ENCODE data around the gene DGKH. TPM values are rescaled to one million over a fixed set of nuclear protein-coding genes. Genes with fewer than 3 reads are reported as not detected.
"Not testable (repeated sequence)": the region's sequence is repeated elsewhere in the genome, so short reads cannot be mapped to it uniquely, and the experiment has no call there.

The DGKH gene
- total RNA-seq, 1 donor from 2014 or later, result 16.7 TPM

- not testable (repeated sequence) for DNase-seq (ENCODE audit: low read depth in 2 of 2)
Observed at GRCh38 chr13:42226759-42227158, 178.3 kb downstream of the DGKH start.

DNA sequence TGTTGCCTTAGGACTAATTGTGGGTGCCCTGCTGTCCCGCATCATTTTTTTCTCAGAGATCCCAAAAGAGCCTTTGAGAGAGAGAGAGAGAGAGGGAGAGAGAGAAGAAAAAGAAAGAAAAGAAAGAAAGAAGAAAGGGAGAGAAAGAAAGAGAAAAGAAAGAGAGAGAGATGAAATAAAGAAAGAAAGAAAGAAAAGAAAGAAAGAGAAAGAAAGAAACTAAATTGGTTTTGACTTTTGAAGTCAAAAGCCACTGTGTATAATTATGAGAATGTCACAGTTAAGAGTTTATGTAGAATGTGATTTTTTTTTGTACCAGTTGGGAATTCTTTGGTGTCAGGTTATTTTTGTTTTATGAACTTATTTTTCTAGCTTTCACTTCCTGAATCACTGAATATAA is 180.1 kb downstream of the DGKH start:
- no peak for DNase-seq (ENCODE audit: low read depth in 2 of 2)

DNA sequence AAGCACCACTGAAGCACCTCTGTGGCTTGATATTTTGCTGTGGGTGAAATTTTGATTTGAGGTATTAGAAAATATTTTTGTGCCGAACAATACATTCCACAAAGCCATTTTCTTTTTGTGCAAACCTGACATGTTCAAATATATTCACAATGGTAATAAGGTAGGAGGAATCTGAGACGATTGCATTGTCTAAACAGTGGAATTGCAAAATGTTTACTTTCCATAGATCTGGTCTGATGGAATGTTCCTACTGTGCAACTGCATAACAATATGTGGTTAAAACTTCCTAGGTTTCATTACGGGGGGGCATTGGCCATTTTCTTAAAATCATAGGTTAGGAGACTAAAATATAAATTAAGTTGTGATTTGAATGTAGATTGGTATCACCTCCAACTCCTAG is 180.8 kb downstream of the DGKH start:
- no peak for DNase-seq (ENCODE audit: low read depth in 2 of 2)

DNA sequence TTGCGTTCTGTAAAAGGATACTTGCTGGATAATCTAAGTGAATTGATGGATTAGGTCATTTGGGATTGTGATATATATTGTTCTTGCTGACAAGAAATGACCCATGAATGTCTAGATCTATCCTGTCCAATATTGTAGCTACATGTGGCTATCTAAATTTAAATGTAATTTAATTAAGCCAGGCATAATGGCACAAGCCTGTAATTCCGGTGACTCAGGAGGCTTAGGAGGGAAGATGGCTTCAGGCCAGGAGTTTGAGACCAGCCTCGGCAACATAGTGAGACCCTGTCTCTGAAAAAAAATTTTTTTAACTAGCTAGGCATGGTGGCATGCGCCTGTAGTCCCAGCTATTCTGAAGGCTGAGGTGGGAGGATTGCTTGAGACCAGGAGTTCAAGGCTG is 184.2 kb downstream of the DGKH start:
- DNase-seq (ENCODE audit: low read depth in 2 of 2), result no peak

DNA sequence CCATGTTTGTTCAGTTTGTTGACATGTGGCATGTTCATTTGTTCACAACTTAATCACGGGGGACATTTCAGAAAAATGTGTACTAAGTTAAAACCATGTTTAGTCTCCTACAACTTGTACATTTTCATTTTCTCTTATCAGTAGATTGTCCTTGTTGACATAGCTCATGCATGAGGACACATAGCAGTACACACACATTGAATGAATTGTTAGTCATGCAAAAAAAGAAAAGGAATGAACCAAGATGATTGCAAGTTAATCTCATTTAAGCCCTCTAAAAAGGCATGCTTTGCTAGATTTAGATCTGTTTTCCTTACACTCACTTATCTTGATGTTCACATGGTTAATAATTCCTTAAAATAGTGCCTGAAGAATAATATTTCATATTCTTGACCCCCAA is 185.3 kb downstream of the DGKH start:
- no peak for DNase-seq (ENCODE audit: low read depth in 2 of 2)

GRCh38 chr13:42239161-42239560 is 190.7 kb downstream of the DGKH start:
- DNase-seq (ENCODE audit: low read depth in 2 of 2), result no peak

GRCh38 chr13:42239644-42240043 is 191.2 kb downstream of the DGKH start:
- DNase-seq (ENCODE audit: low read depth in 2 of 2), result peak in 1 of 2 donors; percentile 6

DNA sequence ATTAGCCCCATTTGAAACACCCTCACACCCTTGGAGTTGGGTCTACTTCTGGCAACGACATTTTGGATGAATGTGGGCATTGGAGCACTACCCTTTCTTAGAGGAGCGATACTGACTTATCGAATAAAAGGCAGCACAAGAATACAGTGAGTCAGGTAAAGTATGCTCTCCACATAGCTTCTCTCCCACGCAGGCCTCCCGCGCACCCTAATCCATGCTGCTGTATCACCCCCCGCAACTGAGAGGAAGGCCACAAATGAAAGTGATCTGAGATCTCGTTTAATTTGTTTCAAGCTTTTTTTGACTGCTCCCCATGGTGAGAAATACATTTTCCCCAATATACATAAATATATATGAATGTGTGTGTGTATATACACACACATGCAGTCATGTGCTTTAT is 198.1 kb downstream of the DGKH start:
- no peak for DNase-seq (ENCODE audit: low read depth in 2 of 2)

GRCh38 chr13:42247883-42248282 is 199.4 kb downstream of the DGKH start:
- DNase-seq (ENCODE audit: low read depth in 2 of 2), result no peak

GRCh38 chr13:42255886-42256285 is 207.4 kb downstream of the DGKH start:
- DNase-seq (ENCODE audit: low read depth in 2 of 2), result peak in 1 of 2 donors; percentile 25

GRCh38 chr13:42258747-42259146 is 210.3 kb downstream of the DGKH start:
- no peak for DNase-seq (ENCODE audit: low read depth in 2 of 2)

DNA sequence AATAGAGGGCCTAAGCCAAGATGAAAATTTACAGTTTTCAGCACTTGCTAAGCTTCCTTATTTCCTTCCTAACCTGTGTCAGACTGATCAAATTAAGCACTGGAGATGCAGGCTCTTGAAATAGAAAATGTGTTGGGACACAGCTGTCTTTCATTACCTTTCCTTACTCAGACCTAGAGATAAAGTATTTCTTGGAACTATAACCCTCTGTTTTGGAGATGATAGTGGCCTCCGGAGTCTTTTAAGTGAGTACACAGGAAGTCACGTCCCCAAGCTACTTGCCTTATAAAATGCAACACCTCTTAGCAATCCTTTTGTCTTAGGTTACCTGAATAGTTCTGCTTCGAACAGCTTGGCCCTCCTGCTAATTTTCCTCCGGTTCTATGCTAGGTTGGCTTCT is 211.1 kb downstream of the DGKH start:
- DNase-seq (ENCODE audit: low read depth in 2 of 2), result no peak

- DNase-seq (ENCODE audit: low read depth in 2 of 2), result no peak
Observed at GRCh38 chr13:42260903-42261654, 212.6 kb downstream of the DGKH start.

DNA sequence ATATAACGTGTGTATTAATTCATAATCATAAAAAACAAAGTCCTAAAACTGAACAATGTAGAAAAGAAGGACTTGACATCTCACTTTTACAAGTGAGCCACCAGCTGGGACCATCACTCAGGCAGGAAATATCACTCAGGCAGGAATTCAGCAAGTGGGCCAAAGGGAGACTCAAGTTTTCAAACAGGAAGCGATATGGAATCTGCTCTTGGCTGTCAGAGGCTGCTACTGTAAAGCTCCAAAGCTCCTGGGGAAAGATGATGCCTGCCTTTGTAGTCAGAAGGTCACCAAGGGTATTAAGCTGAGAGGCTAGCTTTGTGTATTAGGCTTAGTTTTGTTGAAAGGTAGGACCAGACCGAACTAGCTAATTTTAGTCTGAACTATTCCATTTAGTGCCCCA is 218.0 kb downstream of the DGKH start:
- peak; percentile 65 to 94 for DNase-seq (ENCODE audit: low read depth in 2 of 2)

GRCh38 chr13:42270160-42270856 is 221.9 kb downstream of the DGKH start:
- no peak for DNase-seq (ENCODE audit: low read depth in 2 of 2)

DNA sequence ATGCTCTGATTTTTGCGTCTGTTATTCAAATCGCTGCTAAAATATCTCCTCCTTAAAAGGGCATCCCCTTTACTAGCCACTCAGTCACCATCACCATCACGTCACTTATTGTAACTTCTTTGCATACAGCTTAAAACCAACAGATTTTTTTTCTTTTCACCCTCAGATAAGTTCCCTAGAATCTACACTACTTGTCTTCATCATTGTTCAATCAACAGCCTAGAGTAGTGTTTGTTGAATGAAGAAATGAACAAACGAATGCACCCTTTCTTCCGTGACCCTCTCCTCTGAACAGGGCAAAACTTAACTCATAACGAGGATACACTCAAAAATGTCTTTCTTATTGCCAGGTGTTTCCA is 222.4 kb downstream of the DGKH start:
- DNase-seq (ENCODE audit: low read depth in 2 of 2), result no peak

GRCh38 chr13:42271337-42272114 is 223.1 kb downstream of the DGKH start:
- peak; percentile 96 to 98 for DNase-seq (ENCODE audit: low read depth in 2 of 2)

DNA sequence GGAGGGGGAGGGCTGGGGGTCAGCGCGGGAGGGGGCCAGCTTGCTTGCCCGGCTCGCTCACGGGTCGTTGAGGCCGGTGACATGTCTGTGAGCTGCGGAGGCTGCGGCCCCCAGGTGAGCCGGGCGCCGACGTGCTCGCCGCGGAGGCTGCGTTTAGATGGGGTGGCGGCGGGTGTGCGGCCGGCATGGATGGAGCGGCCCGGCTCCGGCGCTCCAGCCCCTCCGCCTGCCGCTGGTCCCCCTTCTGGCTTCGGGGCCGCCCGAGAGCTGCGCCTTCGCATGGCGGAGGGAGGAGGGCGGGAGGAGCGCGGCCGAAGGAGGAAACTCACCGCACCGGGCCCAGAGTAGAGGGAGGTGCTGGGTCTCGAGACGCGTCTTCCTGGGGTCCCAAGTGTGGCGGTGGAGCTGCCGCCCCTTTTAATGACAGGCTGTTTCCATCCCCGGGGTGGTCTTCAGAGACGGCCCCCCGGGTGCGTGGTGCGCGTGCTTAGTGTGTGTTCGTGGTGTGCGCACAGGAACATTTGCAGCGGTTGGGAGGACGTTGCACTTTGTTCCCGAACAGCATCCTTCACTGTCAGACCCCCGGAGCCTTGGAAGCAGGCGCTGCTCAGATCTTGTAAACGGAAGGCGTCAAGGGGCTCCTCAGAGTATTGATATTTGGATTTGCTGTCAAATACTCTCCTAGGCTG is 223.8 kb downstream of the DGKH start, which contains the start of gene AKAP11:
TSS of gene AKAP11 (plus strand) at position 38 of the 689 bp plus-strand sequence. CDS start 14,197 bp downstream, outside the sequence.
- DNase-seq (ENCODE audit: low read depth in 2 of 2), result peak; percentile 48 to 64

- no peak for DNase-seq (ENCODE audit: low read depth in 2 of 2)
Observed at GRCh38 chr13:42272804-42273175, 224.3 kb downstream of the DGKH start.

DNA sequence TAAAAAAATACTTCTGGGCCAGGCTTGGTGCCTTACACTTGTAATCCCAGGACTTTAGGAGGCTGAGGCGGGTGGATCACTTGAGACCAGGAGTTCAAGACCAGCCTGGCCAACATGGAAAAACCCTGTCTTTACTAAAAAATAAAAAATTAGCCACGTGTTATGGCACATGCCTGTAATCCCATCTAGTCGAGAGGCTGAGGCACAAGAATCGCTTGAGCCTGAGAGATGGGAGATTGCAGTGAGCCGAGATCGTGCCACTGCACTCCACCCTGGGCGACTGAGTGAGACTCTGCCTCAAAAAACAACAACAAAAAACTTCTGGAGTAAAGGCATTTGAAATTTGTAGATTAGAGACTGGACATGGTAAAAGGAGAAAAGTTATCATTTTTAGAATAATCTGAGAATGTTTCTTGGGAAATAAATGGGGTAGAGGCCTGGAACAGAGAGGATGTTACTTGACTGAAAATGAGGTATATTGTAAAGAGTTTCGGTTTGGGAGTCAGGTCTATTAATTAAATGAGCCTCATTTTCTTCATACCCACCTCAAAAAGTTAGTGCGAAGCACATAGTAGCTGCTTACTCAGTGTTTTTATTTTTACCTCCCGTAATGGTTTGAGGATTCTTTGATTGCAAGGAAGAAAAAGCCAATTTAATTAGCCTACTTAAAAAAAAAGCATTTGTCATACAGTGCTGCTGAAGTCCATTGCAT is 226.1 kb downstream of the DGKH start:
- DNase-seq (ENCODE audit: low read depth in 2 of 2), result no peak

- DNase-seq (ENCODE audit: low read depth in 2 of 2), result no peak
Observed at GRCh38 chr13:42275098-42275471, 226.6 kb downstream of the DGKH start.

Data from lung microvascular endothelial cell (primary cell).